GM12801 (cell line): ENCODE data around the gene UTS2R.

Experiments
- TF ChIP-seq, protein P1 (sequence below): IDR thresholded peaks from one replicate; pipeline ENCODE4 v1.5.1; 2011; ENCODE audit warnings: control low read depth; ENCODE audit not compliant: insufficient read length; ENCODE audit errors: extremely low read depth

Gene UTS2R

DNA sequence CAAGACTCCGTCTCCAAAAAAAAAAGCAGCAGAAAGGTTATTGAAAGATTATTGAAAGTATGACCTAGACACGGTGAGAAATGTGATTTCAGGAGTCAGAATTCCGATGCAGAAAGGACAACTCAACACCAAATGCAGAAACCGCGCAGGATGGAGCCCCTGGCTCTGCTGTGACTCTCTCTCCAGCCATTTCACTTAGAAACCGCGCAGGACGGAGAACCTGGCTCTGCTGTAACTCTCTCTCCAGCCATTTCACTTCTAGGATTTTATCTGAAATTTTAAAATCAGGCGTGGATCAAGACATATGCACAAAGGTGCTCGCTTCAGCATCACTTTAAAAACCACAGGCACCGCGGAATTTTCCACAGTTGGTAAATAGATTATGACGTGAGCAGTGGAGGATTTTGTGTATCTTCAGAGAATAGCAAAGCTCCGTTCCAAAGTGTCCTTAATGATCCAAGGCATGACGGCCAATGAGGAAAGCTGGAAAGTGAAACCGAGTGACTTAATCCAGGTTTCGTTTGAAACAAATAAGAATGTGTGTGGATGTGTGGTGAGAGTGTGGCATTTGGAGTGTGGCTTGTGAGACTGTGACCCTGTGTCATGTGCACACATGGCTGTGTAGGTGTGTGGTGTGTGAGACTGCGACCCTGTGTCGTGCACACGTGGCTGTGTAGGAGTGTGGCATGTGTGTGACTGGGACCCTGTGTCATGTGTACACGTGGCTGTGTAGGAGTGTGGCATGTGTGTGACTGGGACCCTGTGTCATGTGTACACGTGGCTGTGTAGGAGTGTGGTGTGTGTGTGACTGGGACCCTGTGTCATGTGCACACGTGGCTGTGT lies 9.5 kb downstream of the UTS2R start:
- TF ChIP-seq, protein P1, sequence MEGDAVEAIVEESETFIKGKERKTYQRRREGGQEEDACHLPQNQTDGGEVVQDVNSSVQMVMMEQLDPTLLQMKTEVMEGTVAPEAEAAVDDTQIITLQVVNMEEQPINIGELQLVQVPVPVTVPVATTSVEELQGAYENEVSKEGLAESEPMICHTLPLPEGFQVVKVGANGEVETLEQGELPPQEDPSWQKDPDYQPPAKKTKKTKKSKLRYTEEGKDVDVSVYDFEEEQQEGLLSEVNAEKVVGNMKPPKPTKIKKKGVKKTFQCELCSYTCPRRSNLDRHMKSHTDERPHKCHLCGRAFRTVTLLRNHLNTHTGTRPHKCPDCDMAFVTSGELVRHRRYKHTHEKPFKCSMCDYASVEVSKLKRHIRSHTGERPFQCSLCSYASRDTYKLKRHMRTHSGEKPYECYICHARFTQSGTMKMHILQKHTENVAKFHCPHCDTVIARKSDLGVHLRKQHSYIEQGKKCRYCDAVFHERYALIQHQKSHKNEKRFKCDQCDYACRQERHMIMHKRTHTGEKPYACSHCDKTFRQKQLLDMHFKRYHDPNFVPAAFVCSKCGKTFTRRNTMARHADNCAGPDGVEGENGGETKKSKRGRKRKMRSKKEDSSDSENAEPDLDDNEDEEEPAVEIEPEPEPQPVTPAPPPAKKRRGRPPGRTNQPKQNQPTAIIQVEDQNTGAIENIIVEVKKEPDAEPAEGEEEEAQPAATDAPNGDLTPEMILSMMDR = no peak

DNA sequence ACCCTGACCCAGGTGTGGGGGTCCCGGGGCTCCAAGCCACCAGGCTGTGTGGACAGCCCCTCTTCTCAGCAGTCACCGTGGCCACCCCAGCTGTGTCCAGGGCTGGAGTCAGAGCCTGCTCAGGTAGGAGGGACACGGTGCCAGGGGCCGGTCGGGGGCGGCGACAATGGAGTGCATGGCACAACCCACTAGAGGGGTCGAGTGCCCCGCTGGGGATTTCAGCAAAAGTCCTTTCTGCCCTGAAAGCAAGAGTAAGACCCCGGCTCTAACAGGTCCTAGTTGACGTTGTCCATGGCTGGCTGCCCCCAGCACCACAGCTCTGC lies 11.3 kb downstream of the UTS2R start:
- TF ChIP-seq, protein P1 = no peak

DNA sequence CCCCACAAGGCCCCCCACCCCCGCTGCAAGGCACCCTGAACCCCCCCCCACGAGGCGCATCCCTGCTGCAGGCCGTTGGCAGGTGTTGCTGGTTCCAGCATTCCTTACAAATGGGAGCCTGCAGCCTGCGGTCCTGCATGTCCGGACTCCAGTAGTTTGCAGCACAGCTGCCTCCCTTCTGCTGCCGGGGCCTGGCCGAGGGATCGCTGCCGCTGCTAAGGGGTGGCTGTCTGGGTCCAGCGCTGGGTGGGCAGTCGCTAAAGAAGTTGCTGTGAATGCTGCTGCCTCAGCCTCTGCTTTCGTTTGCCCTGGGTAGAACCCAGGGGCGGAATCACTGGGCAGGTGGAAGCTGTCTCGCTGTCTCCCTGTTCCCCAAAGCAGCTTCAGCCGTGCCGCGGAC lies 11.8 kb downstream of the UTS2R start:
- TF ChIP-seq, protein P1 = no peak

DNA sequence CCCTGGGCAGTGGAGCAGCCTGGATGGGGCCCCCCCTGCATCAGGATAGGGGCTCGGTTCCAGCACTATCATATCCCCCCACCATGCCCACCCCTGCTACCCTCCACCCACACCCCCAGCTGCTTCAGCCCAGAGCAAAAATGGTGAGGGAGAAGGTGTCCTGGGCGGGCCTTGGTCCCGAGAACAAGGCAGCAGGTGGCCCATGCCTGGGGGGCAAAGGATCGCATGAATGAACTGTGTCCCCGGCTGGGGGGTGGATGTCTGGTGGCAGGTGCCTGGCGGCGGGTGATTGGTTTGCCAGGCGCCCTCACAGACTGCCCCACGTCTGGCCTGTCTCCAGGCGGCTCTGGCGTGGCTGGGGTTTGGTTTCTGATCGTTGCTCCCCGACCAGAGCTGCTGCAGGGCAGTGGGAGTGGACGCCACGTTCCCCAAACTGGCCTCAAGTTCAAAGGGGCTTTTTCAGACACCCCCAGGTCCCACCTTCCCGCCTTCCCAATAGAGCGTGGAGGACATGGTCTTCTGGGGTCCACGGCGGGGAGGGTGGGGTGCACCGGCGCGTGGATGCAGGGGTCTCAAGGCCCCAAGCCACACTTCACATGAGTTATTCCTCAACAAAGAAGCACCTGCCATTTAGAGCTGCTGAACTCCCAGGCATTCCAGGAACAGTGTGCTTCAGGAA lies 12.6 kb downstream of the UTS2R start:
- TF ChIP-seq, protein P1 = no peak

DNA sequence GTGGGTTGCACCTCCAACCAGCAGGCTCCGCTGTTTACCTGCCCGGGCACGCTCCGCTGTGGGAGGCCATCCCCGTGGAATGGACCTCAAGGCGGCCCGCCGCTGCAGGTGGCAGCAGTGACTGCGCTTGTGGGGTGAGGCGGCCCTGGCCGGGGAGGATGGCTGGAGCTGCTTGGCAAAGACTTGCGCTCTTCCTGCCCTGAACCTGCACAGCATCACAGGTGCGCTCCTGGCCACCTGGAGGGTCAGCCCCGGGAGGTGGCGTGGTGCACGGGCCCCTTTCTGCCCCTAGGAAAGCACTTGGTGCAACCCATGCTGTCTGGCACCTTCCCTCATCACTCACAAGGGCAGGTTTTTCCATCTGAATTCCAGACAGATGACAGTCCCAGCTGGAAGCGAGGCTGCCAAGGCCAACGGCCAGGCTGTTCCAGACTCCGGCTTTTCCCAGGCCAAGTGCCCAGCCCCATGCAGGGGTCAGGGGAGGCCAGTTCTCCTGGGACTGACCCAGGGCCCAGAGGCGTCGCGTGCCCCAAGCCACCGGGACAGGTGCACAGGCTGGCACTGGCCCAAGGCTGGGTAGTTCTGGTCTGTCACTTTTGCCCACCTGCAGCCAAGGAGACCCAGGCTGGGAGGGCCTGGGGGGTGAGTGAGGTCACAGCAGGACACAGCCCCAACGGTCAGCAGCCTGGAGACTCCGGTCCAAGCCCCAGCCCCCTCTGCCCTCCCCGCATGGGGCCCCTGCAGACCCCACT lies 13.3 kb downstream of the UTS2R start:
- TF ChIP-seq, protein P1 = no peak

DNA sequence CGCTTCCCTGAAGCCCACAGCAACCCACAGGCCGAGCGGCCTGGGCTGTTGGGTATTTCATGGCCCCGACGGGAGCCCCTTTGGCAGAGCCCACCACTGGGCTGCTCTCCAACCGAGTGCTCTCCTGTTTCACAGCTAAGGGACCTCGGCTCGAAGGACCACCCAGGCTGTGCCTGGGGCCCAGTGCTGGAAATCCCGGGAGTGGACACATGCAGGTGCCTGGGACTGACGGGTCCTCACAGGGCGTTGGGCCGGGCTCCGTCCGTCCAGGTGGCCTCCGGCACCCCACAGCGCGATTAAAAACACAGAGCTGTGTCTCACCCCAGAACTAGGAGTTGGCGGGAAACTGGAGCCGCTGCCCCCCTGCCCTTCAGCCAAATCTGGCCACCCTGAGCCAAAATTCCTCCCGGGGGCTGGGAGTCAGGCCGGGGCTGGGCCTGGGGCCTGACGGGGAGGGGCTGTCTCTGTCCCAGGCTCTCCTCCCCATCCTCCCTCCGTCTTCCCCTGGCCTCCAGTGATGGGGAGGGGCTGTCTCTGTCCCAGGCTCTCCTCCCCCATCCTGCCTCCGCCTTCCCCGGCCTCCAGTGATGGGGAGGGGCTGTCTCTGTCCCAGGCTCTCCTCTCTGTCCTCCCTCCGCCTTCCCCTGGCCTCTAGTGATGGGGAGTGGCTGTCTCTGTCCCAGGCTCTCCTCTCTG lies 14.1 kb downstream of the UTS2R start:
- TF ChIP-seq, protein P1 = no peak
